ENCODE measurements around the gene PCDHGC3.

- TF ChIP-seq, protein P1, sequence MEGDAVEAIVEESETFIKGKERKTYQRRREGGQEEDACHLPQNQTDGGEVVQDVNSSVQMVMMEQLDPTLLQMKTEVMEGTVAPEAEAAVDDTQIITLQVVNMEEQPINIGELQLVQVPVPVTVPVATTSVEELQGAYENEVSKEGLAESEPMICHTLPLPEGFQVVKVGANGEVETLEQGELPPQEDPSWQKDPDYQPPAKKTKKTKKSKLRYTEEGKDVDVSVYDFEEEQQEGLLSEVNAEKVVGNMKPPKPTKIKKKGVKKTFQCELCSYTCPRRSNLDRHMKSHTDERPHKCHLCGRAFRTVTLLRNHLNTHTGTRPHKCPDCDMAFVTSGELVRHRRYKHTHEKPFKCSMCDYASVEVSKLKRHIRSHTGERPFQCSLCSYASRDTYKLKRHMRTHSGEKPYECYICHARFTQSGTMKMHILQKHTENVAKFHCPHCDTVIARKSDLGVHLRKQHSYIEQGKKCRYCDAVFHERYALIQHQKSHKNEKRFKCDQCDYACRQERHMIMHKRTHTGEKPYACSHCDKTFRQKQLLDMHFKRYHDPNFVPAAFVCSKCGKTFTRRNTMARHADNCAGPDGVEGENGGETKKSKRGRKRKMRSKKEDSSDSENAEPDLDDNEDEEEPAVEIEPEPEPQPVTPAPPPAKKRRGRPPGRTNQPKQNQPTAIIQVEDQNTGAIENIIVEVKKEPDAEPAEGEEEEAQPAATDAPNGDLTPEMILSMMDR (IDR thresholded peaks at IDR 0.05; ENCODE audit: control extremely low read depth in 1 of 3, insufficient read depth in 1 of 3, low read depth in 1 of 3, low read length in 3 of 3): no peak
- TF ChIP-seq KDM1A (IDR thresholded peaks at IDR 0.05; ENCODE audit: borderline replicate concordance, low read length): no peak
- TF ChIP-seq, protein P2, sequence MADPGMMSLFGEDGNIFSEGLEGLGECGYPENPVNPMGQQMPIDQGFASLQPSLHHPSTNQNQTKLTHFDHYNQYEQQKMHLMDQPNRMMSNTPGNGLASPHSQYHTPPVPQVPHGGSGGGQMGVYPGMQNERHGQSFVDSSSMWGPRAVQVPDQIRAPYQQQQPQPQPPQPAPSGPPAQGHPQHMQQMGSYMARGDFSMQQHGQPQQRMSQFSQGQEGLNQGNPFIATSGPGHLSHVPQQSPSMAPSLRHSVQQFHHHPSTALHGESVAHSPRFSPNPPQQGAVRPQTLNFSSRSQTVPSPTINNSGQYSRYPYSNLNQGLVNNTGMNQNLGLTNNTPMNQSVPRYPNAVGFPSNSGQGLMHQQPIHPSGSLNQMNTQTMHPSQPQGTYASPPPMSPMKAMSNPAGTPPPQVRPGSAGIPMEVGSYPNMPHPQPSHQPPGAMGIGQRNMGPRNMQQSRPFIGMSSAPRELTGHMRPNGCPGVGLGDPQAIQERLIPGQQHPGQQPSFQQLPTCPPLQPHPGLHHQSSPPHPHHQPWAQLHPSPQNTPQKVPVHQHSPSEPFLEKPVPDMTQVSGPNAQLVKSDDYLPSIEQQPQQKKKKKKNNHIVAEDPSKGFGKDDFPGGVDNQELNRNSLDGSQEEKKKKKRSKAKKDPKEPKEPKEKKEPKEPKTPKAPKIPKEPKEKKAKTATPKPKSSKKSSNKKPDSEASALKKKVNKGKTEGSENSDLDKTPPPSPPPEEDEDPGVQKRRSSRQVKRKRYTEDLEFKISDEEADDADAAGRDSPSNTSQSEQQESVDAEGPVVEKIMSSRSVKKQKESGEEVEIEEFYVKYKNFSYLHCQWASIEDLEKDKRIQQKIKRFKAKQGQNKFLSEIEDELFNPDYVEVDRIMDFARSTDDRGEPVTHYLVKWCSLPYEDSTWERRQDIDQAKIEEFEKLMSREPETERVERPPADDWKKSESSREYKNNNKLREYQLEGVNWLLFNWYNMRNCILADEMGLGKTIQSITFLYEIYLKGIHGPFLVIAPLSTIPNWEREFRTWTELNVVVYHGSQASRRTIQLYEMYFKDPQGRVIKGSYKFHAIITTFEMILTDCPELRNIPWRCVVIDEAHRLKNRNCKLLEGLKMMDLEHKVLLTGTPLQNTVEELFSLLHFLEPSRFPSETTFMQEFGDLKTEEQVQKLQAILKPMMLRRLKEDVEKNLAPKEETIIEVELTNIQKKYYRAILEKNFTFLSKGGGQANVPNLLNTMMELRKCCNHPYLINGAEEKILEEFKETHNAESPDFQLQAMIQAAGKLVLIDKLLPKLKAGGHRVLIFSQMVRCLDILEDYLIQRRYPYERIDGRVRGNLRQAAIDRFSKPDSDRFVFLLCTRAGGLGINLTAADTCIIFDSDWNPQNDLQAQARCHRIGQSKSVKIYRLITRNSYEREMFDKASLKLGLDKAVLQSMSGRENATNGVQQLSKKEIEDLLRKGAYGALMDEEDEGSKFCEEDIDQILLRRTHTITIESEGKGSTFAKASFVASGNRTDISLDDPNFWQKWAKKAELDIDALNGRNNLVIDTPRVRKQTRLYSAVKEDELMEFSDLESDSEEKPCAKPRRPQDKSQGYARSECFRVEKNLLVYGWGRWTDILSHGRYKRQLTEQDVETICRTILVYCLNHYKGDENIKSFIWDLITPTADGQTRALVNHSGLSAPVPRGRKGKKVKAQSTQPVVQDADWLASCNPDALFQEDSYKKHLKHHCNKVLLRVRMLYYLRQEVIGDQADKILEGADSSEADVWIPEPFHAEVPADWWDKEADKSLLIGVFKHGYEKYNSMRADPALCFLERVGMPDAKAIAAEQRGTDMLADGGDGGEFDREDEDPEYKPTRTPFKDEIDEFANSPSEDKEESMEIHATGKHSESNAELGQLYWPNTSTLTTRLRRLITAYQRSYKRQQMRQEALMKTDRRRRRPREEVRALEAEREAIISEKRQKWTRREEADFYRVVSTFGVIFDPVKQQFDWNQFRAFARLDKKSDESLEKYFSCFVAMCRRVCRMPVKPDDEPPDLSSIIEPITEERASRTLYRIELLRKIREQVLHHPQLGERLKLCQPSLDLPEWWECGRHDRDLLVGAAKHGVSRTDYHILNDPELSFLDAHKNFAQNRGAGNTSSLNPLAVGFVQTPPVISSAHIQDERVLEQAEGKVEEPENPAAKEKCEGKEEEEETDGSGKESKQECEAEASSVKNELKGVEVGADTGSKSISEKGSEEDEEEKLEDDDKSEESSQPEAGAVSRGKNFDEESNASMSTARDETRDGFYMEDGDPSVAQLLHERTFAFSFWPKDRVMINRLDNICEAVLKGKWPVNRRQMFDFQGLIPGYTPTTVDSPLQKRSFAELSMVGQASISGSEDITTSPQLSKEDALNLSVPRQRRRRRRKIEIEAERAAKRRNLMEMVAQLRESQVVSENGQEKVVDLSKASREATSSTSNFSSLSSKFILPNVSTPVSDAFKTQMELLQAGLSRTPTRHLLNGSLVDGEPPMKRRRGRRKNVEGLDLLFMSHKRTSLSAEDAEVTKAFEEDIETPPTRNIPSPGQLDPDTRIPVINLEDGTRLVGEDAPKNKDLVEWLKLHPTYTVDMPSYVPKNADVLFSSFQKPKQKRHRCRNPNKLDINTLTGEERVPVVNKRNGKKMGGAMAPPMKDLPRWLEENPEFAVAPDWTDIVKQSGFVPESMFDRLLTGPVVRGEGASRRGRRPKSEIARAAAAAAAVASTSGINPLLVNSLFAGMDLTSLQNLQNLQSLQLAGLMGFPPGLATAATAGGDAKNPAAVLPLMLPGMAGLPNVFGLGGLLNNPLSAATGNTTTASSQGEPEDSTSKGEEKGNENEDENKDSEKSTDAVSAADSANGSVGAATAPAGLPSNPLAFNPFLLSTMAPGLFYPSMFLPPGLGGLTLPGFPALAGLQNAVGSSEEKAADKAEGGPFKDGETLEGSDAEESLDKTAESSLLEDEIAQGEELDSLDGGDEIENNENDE (IDR thresholded peaks at IDR 0.05; ENCODE audit: insufficient replicate concordance, low read length): no peak
- TF ChIP-seq POLR2AphosphoS5 (IDR thresholded peaks at IDR 0.05; ENCODE audit: low read depth, low read length): no peak
- TF ChIP-seq FOSL1 (IDR thresholded peaks at IDR 0.05; ENCODE audit: insufficient read depth, low read depth, low read length): no peak
- no peak for TF ChIP-seq ASH2L (IDR thresholded peaks at IDR 0.05; ENCODE audit: low read length)
- TF ChIP-seq POU5F1 (IDR thresholded peaks at IDR 0.05; ENCODE audit: low read depth, low read length): no peak
- TF ChIP-seq POLR2A (IDR thresholded peaks at IDR 0.05; ENCODE audit: control extremely low read depth in 1 of 2, low read depth in 2 of 2, low read length in 2 of 2): no peak
- TF ChIP-seq ATF3 (IDR thresholded peaks at IDR 0.05; ENCODE audit: insufficient read depth, low read depth, low read length): no peak
- TF ChIP-seq EGR1 (IDR thresholded peaks at IDR 0.05; ENCODE audit: borderline replicate concordance, low read depth, low read length): no peak
- no peak for TF ChIP-seq SP1 (IDR thresholded peaks at IDR 0.05; ENCODE audit: low read depth, low read length)
Measured at GRCh38 chr5:141518618-141519015, 42.9 kb downstream of the PCDHGC3 start.
